ENCODE results near the gene MYO3B.
"Not testable (repeated sequence)": the region's sequence is repeated elsewhere in the genome, so short reads cannot be mapped to it uniquely, and the experiment has no call there.

MYO3B gene

GRCh38 chr2:170582751-170583463 is 405.0 kb downstream of the MYO3B start:
- DNase-seq: no peak

GRCh38 chr2:170585067-170585466 is 407.1 kb downstream of the MYO3B start:
- DNase-seq: no peak

DNA sequence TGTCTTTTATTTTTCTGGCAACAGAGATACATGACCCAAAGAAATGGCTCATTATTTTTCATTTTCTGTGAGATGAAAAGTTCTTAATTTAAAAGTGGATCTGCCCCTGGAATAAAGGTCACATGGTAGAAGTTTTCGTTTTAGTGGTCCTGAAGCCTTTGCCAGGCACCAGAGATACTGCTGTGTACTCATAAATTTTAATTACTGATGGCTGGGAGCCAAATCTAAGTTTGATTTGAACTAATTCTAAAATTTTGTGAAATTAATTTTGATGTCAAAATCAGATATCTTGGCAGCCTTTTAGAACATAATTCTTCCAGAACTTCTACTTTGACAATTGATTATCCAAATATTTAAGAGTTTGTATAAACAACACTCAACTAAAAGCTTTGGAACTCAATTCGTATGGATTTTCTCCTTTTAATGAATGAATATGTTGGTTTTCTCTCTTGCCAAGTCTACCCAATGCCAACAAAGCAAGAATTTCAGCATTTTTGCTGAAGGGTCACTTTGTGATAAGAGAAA is 408.7 kb downstream of the MYO3B start:
- DNase-seq: no peak

DNA sequence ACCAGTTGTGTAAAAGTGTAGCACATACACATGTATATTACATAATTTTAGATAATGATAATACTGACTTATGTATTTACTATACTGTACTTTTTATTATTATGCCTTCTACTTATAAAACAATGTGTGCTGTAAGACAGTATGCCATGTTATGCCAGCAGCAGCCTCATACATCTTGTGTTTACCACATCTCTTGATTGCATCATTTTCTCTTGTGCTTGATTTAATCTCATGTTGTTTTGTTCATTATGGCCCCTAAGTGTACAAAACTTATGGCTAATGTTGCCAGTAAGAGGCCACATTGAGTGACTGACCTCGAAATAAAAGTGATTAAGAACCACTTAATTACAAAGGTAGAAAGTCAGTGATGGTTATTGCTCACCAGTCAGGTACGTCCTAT is 409.2 kb downstream of the MYO3B start:
- DNase-seq: no peak

DNA sequence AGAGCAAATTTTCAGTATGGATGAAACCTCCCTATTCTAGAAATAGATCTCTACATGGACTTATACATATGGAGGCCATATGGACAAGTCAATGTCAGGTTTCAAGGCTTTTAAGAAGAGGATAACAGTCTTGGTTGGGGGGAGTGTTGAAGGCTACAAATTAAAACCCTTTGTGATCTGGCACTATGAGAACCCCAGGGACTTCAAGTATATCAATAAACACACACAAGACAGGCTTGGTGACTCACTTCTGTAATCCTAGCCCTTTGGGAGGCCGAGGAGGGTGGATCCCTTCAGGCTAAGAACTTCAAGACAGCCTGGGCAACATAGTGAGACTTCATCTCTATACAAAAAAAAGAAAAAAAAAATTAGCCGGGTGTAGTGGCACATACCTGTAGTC is 410.0 kb downstream of the MYO3B start:
- no peak for DNase-seq

DNA sequence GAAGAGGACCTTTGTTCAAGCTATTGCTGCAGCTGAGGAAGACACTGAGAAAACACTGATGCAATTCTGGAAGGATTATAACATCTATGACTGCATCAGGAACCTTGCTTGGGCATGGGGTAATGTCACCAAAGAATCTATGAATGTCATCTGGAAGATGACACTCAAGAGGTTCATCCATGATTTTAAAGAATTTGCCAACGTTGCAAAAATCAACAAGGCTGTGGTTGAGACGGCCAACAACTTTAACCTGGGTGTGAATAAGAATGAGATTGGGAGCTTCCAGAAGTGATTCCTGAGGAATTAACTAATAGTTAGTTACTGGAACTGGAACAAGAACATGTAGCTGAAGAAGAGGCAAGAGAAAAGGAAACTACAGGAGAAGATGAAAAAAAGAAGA is 410.8 kb downstream of the MYO3B start:
- no peak for DNase-seq

DNA sequence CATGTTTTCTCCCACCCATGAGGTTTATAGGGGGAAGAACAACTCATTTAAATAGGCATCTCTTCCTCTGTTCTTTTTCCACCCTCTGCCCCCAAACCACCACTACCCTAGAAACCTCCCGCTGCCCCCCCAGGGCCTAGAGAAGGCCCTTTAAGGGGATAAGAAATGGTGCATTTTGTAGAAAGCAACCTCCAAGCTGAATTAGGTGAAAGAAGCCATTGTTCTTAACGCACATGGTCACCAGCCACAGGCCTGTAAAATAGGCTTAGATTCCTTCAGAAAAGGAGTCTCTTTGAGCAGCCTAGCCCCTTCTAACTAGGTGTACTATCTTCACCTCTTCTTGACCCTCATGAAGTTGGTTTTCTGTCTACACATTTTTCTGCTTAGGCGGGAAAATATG is 418.6 kb downstream of the MYO3B start:
- DNase-seq: no peak

- no peak for DNase-seq
Measured at GRCh38 chr2:170598067-170598395, 420.1 kb downstream of the MYO3B start.

DNA sequence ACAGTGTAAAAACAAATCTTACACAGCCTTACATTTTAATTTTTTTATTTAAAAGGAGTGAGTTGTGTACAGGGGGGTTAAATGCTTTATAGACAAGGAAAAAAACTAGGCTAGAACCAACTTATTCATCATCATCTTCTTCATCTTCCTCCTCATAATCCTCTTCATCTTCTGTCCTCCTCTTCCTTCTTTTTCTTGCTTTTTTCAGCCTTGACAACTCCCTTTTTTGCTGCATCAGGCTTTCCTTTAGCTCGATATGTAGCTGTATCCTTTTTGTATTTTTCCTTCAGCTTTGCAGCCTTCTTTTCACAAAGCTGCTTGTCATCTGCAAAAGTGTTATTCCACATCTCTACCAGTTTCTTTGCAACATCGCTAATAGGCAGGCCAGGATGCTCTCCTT is 423.5 kb downstream of the MYO3B start:
- DNase-seq: no peak

DNA sequence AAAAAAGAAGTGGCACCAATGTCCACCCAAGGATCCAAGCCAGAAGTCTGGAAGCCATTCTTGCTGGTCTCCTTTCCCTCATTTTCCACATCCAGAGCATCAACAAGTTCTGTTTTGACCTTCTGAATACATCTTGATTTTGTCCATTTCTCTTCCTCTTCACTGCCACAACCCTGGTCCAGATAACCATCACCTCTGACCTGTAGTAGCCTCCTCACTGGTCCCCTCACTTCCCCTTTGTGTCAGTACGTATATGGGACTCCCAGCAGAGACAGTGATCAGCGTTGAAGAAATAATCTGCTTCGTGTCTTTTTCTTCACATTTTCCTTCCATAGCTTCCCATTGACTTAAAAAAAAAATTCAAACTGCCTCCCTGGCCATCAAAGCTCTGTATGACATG is 427.9 kb downstream of the MYO3B start:
- DNase-seq: no peak

GRCh38 chr2:170607171-170607570 is 429.2 kb downstream of the MYO3B start:
- DNase-seq: no peak

GRCh38 chr2:170610615-170611014 is 432.7 kb downstream of the MYO3B start:
- no peak for DNase-seq

DNA sequence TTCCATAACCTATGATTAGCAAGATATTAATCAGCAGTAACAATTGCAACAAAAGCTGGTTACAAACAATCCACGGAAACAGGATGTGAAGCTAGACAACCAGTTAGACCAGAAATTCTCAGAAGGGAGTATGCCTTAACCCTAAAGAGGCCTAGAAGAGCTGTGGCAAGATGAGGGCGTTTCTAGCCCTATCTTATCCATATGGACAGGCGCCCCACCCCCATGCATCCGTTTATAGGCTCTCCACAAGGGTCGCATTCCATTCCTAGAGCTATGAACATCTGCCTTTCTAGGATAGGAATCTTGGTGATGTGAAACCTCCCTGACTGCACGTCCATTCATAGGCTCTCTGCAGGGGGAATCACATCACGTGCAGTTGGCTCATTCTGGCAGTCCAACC is 441.0 kb downstream of the MYO3B start:
- not testable (repeated sequence) for DNase-seq

- not testable (repeated sequence) for DNase-seq
Measured at GRCh38 chr2:170635094-170635493, 457.1 kb downstream of the MYO3B start.

- DNase-seq: no peak
Measured at GRCh38 chr2:170639635-170640034, 461.7 kb downstream of the MYO3B start.

DNA sequence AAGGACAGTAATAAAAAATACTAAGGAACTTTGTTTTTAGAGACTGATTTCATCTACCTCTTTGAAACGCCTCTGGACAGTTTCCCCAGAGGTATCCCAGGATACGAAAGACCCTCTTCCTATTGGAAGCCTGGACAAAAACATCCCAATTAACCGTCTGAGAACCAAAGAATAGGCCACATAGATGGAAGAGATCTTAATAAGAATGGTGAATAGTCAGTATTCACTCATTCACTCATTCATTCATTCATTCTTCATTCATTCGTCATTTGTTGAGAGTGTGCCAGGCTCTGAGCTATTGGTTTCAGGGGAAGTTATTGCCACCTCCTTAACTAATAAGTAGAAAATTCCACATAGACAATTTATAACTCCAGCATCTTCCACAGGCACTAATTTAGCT is 464.0 kb downstream of the MYO3B start:
- no peak for DNase-seq

DNA sequence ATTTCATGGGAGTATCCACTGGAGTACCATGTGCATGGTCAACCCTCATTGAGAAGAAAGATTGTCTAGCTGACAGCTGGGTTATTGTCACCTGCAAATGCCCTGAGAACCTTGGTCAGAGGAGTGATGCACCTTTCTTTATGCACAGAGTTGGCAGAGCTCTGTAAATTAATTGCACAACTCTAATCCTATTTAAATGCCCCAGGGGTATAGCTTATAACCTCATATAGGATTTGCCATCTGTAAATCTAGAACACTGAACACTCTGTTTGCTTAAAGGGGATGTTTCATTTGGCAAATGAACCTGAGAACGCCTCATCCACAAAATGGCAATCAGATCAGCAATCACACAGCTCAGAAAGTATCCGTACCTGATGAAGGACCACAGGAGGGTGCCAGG is 465.4 kb downstream of the MYO3B start:
- no peak for DNase-seq

DNA sequence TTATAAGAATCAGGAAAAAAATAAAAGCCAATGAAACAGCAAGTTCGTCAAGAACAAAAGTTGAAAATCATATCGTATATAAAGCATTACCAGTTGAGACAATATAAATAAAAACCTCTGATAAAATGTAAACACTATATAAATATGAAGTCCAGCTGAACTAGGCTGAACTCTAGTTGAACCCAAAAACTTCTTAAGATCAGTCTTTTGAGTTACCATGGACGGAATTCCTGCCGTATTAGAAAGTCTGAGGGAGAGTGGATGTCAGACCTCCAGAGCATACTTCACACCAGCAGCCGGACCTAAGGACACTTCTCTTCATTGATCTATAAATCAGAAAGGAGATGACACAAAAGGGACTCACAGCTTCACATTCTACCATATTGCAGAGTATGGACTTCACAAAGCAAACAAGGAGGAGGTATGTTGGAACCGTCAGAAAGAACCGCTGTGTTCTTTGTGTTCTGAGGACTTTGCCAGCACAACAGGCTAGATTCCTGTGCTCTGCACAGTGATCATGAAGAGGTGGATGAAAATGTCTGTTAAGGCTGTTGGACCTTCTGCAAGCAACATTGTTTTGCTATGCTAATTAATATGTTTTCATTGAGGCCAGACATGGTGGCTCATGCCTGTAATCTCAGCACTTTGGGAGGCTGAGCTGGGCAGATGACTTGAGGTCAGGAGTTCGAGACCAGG is 469.9 kb downstream of the MYO3B start:
- no peak for DNase-seq

DNA sequence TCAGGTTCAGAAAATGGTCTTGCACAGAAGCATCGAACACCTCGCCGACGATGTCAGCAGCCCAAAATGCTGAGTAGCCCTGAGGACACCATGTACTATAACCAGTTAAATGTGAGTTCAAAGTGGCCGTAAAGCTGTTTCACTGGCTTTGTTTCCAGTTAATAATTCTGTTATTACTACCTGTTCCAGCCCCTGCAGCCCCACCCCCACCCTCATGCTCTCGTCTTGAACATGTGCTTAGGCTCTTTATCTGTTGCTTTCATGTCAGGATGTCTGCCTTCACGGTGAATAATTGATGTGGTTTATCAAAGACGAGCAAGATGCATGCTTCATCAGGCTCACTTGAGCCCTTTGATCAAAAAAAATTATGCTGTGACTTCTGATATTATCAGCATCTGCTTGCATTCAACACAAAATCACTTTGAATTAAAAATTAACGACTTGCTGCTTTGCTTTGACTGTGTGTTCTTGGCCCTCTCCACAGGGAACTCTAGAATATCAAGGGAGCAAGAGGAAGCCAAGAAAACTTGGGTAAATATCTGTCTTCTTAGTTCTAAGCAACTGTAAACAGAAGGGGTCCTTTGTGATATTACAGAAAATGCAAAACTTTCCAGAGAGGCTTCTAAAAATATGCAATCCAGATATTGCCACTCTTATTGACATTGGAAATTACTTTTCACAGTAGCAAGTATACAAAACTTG is 473.8 kb downstream of the MYO3B start:
- no peak for DNase-seq

DNA sequence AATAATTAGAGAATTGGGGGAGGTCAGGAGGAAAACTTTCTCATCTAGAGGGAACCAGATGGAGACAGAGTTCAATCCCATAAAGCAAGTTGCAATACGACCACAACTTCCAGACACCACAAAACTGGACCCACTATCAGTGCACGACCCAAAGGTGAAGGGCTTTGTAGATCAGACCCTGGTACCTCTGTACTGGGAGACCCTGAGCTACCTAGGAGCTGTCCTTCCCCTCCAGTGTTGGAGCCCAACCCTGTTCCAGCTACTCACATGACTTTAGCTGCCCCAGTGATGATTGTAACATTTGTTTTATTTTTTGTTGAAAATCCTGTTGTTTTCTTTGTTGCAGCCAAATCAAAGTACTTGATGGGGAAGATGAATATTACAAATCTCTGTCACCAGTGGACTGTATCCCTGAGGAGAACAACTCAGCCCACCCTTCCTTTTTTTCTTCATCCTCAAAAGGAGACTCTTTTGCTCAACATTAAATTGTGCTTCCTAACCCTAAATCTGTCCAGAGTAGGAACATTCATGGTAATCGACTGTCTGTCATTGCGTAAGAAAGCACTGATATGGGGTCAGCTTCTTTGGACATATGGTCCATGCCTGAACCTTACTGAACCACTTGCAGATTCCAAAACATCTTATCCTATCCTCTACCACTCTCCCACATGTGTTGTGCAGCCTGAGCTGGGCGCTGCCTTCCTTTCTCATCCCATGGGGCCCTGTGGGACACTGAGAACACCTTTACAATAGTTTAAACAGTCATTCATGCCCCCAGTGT is 474.9 kb downstream of the MYO3B start:
- no peak for DNase-seq

DNA sequence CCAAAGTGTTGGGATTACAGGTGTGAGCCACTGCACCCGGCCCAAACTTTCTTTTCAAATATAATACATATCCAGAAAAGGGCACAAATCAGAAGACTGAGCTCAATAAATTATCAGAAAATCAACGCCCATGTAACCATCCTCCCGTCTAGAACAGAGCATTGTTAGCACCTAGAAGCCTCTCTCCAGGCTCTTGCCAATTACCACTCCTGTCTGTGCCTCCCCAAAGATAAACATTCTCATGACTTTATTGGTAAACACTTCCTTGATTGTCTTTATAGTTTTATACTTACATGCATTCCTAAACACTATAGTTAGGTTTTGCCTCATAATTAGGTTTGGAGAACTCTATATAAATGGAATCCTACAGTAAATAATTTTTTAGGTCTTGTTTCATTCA is 478.7 kb downstream of the MYO3B start:
- DNase-seq: no peak

DNA sequence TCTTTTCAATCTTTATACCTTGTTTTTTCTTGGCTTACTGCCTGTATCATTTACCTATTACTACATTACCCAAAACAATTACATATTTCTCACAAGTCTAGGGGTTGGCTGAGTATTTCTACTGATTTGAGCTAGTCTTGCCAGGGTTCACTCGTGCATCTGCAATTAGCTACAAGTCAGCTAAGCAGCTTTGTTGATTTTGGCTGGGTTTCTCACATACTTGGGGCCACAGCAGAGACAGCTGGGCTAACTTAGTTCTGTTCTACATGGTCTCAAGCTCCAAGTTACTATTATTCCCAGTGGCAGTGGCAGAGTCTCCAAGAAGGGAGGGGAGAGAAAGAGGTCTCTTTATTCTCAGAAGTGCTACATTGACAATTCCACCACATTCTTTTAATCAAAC is 482.5 kb downstream of the MYO3B start:
- DNase-seq: peak; percentile 39

DNA sequence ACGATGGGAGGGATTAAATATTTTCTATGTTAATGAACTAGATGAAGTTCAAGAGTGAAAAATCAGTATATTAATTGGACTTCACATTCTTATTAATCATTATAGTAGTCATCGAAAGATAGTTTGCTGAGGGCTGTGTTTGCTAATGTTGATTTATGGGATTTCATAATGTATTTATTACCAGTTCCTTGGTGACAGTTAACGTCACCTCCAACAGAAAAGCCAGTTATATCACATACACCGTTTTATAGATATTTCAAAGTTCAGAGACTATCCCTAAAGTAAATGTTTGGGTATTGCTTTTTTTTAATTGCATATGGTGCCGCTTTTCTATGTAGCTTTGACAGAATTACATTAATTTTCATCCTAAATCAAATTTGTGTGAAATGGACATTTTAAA is 487.8 kb downstream of the MYO3B start:
- no peak for DNase-seq

All from left hindlimb (tissue), 1 donor.